Lung (tissue), 12 donors: Measurements from ENCODE around the gene EML3. TPM values are rescaled to one million over a fixed set of nuclear protein-coding genes. Genes with fewer than 3 reads are reported as not detected.

Source experiments
- ATAC-seq: fragments of 200-7000 bp; cut with Tn5 transposase; one replicate; pipeline ENCODE4 v1.9.1; 2020; ENCODE audit warnings: moderate number of reproducible peaks; ENCODE audit not compliant: insufficient read depth, low FRiP score
- DNase-seq, 3 donors: peaks; one replicate each; pipeline ENCODE4 v3.0.0-alpha.2; 2013 to 2017
- H3K27ac ChIP-seq, 2 donors: one replicate each; pipeline ENCODE4 v1.5.1; 2013; ENCODE audit warnings: mild to moderate bottlenecking in 2 of 2, moderate library complexity in 2 of 2, control low read depth in 1 of 2, inconsistent platforms in 1 of 2, low read depth in 1 of 2, low read length in 1 of 2
- H3K27me3 ChIP-seq, 3 donors: one replicate each; pipeline ENCODE4 v1.5.1; 2013; ENCODE audit warnings: low read length in 2 of 3; ENCODE audit not compliant: control insufficient read depth in 3 of 3, insufficient read depth in 3 of 3
- H3K36me3 ChIP-seq, 4 donors: one replicate each; pipeline ENCODE4 v1.5.1; 2013; ENCODE audit warnings: low read length in 4 of 4, mild to moderate bottlenecking in 1 of 4, moderate library complexity in 1 of 4; ENCODE audit not compliant: control insufficient read depth in 4 of 4, insufficient read depth in 4 of 4
- H3K4me1 ChIP-seq, 5 donors: one replicate each; pipeline ENCODE4 v1.5.1; 2013; ENCODE audit warnings: low read length in 5 of 5, mild to moderate bottlenecking in 2 of 5, moderate library complexity in 1 of 5; ENCODE audit not compliant: control insufficient read depth in 5 of 5, insufficient read depth in 5 of 5
- H3K4me3 ChIP-seq: one replicate; pipeline ENCODE4 v1.5.1; 2013; ENCODE audit warnings: mild to moderate bottlenecking, control low read depth, moderate library complexity
- H3K9ac ChIP-seq, 2 donors: one replicate each; pipeline ENCODE4 v1.5.1; 2013; ENCODE audit warnings: low read length in 2 of 2, control low read depth in 1 of 2; ENCODE audit not compliant: insufficient read depth in 1 of 2
- H3K9me3 ChIP-seq, 4 donors: one replicate each; pipeline ENCODE4 v1.5.1; 2013; ENCODE audit warnings: low read length in 3 of 4, mild to moderate bottlenecking in 1 of 4, moderate library complexity in 1 of 4; ENCODE audit not compliant: control insufficient read depth in 4 of 4, insufficient read depth in 3 of 4
- WGBS, 2 donors: extraction: QIAGEN DNeasy Blood & Tissue Kit; methylation state at CpG; one replicate each; pipeline ENCODE4 v1.1.7; 2013; 5-methylcytosine and 5-hydroxymethylcytosine counted together
- polyA plus RNA-seq, 2 donors: library from polyadenylated mRNA; stranded (reverse); fragments of 200-250 nt; gene quantifications; one replicate each; pipeline ENCODE4 v1.2.1, GENCODE V29; 2013
- total RNA-seq, 2 donors: library from RNA; depleted of rRNA in 1 of 2; stranded (reverse); fragments of >200 nt in 1 of 2; gene quantifications; one replicate each; pipeline ENCODE4 v1.2.1, GENCODE V29; 2014 to 2021
- TF ChIP-seq, protein P1 (sequence below): IDR thresholded peaks from 2 replicates; pipeline ENCODE4 v1.5.1; 2012; ENCODE audit warnings: mild to moderate bottlenecking; ENCODE audit errors: control extremely low read depth, extremely low read depth
- donor health status: control.
- donor health status: control.
- donor health status: Bipolar disorder and iron deficiency.
- donor health status: healthy.
- donor health status: DM: yes; HTN: yes; CAD: no.

EML3 gene
- total and polyA plus RNA-seq, 4 donors = 29.1 to 95.4 (median 62.9) TPM

DNA sequence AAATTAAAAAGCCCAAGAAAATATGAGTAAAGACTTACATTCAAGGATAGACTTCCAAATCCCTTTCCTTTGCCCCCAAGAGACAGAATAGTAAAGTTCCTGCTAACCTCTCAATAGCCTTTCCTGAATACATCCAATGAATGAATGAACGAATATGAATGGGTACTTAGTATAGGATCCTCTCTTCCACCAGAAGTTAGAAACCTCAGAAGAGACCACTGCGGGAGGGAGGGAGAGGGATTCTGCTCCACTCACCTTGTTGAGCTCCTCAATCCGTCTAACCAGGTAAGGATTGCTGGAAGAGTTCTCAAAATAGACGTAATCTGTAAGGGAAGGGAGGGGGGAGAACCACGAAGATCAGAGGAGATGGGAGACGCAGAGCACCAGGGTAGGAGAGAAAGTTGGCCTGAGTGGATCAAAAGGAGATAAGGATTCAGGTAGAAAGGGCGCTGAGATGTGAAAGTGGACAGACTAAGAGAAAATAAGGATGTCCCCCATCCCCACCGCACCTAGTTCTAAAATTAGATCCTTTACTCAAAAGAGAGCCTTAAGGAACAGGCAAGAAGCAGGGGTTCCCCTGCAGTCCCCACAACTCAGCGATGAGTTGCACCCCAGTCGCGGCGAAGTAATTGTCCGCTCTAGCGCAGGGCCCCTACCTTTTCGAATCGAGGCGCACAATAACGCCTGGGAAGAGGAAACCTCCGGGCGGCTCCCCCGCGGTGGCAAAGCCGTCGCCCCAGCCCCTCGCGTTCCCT lies 12.0 kb downstream of the EML3 start:
- H3K27me3 ChIP-seq = no peaks in the 10 kb centered on the region
- H3K36me3 ChIP-seq = peaks cover 22 to 46% (median 39%) of the 10 kb centered on the region in 4 donors
- peak overlapping the region; percentile 53 to 90 for H3K9ac ChIP-seq
- peak overlapping the region; percentile 88 for H3K4me3 ChIP-seq
- peak overlapping the region; percentile 92 to 96 for H3K27ac ChIP-seq
- DNase-seq (no peak), ATAC-seq (no peak)
- no peaks in the 10 kb centered on the region for H3K9me3 ChIP-seq
- H3K4me1 ChIP-seq = peaks cover 8 to 36% (median 12%) of the 10 kb centered on the region in 5 donors
- WGBS, 2 donors = 1% methylated on average over 26 of the region's 26 CpGs
- TF ChIP-seq, protein P1, sequence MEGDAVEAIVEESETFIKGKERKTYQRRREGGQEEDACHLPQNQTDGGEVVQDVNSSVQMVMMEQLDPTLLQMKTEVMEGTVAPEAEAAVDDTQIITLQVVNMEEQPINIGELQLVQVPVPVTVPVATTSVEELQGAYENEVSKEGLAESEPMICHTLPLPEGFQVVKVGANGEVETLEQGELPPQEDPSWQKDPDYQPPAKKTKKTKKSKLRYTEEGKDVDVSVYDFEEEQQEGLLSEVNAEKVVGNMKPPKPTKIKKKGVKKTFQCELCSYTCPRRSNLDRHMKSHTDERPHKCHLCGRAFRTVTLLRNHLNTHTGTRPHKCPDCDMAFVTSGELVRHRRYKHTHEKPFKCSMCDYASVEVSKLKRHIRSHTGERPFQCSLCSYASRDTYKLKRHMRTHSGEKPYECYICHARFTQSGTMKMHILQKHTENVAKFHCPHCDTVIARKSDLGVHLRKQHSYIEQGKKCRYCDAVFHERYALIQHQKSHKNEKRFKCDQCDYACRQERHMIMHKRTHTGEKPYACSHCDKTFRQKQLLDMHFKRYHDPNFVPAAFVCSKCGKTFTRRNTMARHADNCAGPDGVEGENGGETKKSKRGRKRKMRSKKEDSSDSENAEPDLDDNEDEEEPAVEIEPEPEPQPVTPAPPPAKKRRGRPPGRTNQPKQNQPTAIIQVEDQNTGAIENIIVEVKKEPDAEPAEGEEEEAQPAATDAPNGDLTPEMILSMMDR = no peak

DNA sequence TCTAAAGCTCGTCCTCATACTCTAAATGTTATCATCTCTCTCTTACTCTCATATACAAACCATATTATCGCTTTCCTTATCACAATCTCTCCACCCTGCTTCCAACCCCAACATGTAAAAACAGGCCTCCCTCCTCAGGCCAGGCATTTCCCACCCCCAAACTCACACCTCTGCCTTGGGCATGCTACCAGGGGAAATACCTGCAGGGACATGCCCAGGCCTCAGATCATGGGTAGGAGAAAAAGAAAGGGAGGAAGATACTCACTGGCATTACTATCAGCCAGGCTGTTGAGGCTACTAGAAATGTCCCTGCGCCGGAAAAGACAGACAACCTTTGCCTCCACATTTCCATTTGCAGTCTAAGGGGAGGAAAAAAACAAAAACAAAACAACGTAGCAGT lies 12.7 kb downstream of the EML3 start:
- peak overlapping the region; percentile 30 to 53 for H3K9ac ChIP-seq
- 47 to 59% methylated on average over 5 of the region's 5 CpGs for WGBS, 2 donors
- H3K36me3 ChIP-seq = peaks cover 25 to 45% (median 38%) of the 10 kb centered on the region in 4 donors
- H3K4me3 ChIP-seq = peak overlapping the region; percentile 33
- H3K27ac ChIP-seq = peak overlapping the region; percentile 57 to 92
- peaks cover 8 to 36% (median 12%) of the 10 kb centered on the region in 5 donors for H3K4me1 ChIP-seq
- no peaks in the 10 kb centered on the region for H3K9me3 ChIP-seq
- no peak for ATAC-seq
- TF ChIP-seq, protein P1 = no peak
- H3K27me3 ChIP-seq = no peaks in the 10 kb centered on the region
- no peak for DNase-seq

DNA sequence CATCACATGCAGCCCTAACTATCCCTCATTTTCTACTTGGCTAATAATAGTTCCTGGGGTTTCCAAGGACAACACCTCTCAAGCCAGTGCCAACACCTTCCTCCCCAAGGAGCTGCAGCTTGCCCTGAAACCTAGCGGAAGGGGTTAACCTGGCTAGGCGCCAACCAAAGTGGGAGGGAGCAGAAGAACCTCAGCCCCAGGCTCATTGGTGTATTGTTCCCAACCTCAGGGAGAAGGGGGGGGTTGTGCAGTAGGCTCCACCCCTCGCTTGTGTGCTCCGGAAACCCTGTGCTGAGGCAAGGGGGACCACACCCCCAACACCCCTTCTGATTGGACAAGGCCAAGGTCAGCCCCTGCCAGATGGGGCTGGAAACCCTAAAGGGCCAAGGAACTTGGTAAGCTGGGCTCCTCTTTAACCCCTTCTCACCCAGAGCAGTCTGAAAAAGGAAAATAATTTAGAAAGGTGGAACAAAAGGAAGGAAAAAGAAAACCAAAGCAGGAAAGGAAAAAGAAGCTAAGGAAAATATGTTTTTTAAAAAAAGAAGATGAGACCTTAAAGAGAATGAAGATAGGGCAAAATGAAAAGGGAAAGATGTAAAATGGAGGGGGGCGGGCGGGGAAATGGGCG lies 13.4 kb downstream of the EML3 start:
- 38 to 39% methylated on average over 7 of the region's 7 CpGs for WGBS, 2 donors
- Histone ChIP-seq H3K9me3 (no peaks in the 10 kb centered on the region), H3K27me3 (no peaks in the 10 kb centered on the region), H3K27ac (peak overlapping the region; percentile 5 to 57), H3K9ac (peak overlapping the region in 1 of 2 donors; percentile 53), H3K4me3 (no peak overlapping the region), H3K36me3 (peaks cover 32 to 44% (median 37%) of the 10 kb centered on the region in 4 donors), H3K4me1 (peaks cover 8 to 36% (median 12%) of the 10 kb centered on the region in 5 donors)
- DNase-seq (peak; percentile 97 to 99 (median 97)), ATAC-seq (peak; percentile 39)
- TF ChIP-seq, protein P1 = peak; percentile 4
